ENCODE results near the gene QRICH1. TPM values are rescaled to one million over a fixed set of nuclear protein-coding genes. Genes with fewer than 3 reads are reported as not detected.
"Not testable (repeated sequence)": the region's sequence is repeated elsewhere in the genome, so short reads cannot be mapped to it uniquely, and the experiment has no call there.

QRICH1 gene
- total RNA-seq, 1 experiment from 2014 or later = 94.5 TPM

DNA sequence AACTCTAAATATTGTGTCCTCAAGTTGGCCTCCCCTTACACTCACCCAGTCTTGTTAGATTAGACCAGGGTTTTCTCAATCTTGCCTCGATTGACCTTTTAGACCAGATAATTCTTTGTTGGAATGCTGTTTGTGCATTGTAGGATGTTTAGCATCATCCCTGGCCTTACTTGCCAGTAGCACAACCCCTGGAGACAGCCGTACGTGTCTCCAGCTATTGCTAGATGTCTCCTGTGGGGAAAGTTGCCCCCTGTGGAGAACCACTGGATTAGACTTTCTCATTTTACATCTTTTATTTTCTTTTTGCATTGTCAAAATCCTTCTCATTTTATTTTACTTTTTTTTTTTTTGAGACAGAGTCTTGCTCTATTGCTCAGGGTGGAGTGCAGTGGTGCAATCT, 84.5 kb downstream of the QRICH1 start:
- no peaks in the 10 kb centered on the region for H3K27me3 ChIP-seq
- no peak overlapping the region for H3K27ac ChIP-seq
- peaks cover 14% of the 10 kb centered on the region for H3K36me3 ChIP-seq
- DNase-seq = no peak
- H3K4me1 ChIP-seq = no peaks in the 10 kb centered on the region; the same call in 1 of the 2 replicates
- H3K9me3 ChIP-seq (replicated peaks) = no peaks in the 10 kb centered on the region
- H3K4me3 ChIP-seq = no peak overlapping the region

DNA sequence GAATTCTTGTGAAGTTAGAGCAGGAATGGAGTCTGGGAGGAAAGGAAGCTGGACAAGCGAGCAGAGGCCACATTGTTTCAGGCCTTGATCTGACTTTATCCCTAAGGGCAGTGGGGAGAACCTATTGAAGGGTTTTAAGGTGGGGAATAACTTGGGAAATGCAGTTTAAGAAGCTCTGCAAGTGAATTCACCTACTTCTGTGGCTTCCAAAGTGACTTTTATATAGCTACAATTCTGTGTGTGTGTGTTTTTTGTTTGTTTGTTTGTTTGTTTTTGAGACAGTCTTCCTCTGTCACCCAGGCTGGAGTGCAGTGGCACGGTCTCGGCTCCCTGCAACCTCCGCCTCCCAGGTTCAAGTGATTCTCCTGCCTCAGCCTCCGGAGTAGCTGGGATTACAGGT, 85.2 kb downstream of the QRICH1 start:
- not testable (repeated sequence) for H3K9me3 ChIP-seq (replicated peaks); H3K36me3 ChIP-seq; H3K4me1 ChIP-seq; H3K27ac ChIP-seq; DNase-seq; H3K4me3 ChIP-seq; H3K27me3 ChIP-seq

DNA sequence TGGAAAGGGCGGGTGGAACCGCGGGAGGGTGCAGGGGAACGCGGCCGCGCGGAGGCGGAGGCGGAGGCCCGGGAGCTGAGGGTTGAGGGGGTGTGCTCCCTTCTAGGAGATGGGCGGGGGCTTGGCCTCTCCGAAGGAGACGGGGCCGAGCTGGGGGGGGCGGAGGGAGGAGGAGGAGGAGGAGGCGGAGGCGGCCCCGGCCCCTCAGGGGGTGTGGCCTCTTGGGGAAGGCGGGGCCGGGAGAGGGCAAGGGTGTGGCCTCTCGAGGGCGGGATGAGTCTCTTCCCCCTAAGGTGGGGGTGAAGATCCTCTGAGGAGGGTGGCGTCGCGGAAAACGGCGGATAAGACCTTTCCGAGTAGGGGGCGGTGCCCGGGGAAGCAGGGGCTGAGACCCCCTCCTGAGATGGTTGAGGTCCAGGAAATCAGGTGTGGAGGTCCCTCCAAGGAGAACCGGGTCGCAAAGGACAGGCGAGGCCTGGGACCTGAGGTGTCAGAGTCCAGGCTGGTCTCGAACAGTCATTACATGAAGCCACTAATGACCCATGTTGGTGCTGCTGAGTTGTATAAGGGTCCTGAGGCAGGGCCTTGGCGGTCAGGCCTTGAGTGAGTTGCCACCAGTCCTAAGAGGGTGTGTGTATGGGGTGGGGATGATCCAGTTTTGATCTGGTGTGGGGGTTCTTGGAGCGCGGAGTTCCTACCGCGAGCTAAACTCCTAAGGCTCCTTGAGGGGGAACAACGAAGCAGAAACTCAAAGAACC, 85.9 kb downstream of the QRICH1 start:
- Histone ChIP-seq H3K36me3 (peaks cover 6% of the 10 kb centered on the region; the same call in 1 of the 2 replicates), H3K4me3 (peak overlapping the region; percentile 98), H3K27ac (peak overlapping the region; percentile 90), H3K9me3 (replicated peaks) (no peaks in the 10 kb centered on the region), H3K4me1 (no peaks in the 10 kb centered on the region; the same call in 1 of the 2 replicates), H3K27me3 (no peaks in the 10 kb centered on the region)
- peak; percentile 79 to 83 for DNase-seq

DNA sequence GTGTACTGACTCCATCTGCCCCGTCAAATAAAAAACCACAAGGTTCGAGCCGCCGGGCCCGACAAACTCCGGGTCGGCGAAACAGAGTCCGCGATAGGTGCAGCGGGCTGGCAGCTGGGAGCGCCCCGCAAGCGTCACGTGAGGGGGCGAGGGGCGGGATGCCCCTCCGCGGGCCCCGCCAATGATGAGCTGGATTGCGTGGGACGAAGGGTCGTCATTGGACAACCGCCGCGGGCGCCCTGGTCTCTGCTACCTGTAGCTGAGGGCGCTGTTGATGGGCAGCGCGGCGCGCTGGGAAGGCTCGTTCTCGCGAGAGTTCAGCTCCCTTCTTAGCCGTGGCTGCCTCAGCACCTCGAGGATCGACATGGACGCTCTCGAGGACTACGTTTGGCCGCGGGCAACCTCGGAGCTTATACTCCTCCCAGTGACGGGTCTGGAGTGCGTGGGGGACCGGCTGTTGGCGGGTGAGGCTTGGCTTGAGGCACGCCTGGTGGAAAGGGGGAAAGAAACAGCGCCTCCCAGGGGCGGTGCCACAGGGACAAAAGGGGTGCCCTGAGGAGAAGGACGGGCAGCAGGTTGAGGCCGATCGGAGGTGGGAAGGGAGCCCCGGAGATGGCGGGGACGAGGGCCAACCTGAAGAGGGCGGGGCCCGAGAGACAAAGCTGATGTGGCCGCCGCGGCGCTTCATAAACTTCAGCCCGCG, 86.7 kb downstream of the QRICH1 start, which contains the start of gene WDR6:
Gene WDR6 (plus strand): TSS at position 324 of the 703 bp plus-strand sequence. CDS start 41 bp downstream, at position 365.
- Histone ChIP-seq H3K9me3 (replicated peaks) (no peaks in the 10 kb centered on the region), H3K36me3 (peaks cover 6% of the 10 kb centered on the region; the same call in 1 of the 2 replicates), H3K4me3 (peak within 1 kb of the TSS; percentile 98), H3K4me1 (no peaks in the 10 kb centered on the region; the same call in 1 of the 2 replicates), H3K27me3 (no peaks in the 10 kb centered on the region), H3K27ac (peak within 1 kb of the TSS; percentile 90)
- peak; percentile 97 to 98 for DNase-seq

DNA sequence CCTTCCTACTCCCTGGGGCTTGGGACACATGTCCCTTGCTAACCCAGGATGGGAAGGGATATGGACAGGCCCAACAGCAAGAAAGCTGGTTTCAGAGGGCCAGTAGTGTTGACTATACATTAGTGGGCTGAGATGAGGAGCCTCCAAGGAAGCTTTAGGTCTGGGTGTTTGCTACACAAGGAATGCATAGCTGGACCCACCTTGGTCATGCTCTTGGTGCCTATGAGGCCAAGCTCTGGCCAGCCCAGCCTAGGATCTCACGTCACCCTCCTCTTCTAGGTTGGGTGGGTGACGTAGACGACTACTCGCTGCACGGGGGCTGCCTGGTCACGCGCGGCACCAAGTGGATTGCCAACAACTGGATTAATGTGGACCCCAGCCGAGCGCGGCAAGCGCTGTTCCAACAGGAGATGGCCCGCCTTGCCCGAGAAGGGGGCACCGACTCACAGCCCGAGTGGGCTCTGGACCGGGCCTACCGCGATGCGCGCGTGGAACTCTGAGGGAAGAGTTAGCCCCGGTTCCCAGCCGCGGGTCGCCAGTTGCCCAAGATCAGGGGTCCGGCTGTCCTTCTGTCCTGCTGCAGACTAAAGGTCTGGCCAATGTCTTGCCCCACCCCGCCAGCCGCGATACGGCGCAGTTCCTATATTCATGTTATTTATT, 87.3 kb downstream of the QRICH1 start:
- Histone ChIP-seq H3K4me3 (peak overlapping the region; percentile 98), H3K27ac (peak overlapping the region; percentile 90), H3K9me3 (replicated peaks) (no peaks in the 10 kb centered on the region), H3K27me3 (no peaks in the 10 kb centered on the region), H3K4me1 (no peaks in the 10 kb centered on the region; the same call in 1 of the 2 replicates), H3K36me3 (peaks cover 2% of the 10 kb centered on the region; the same call in 1 of the 2 replicates)
- peak in 1 of 2 experiments; percentile 20 for DNase-seq

DNA sequence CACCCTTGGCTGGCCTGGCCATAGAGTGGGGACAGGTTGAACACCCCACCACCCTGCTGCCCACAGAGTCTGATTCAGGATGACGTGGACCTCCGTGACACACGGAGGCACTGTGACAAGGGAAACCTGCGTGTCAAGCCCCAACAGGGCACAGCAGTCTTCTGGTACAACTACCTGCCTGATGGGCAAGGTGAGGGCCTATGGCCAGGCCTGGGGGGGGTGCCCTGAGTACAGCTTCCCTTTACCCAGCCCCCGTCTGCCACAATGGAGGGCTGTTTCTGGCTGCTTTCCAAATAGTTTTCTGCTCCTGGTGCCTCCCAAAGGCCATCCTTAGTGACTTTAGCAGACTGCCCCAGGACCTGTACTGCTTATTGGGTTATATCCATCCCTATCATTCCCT, 87.9 kb downstream of the QRICH1 start:
- Histone ChIP-seq H3K4me3 (peak overlapping the region; percentile 98), H3K36me3 (peaks cover 2% of the 10 kb centered on the region; the same call in 1 of the 2 replicates), H3K27ac (no peak overlapping the region), H3K9me3 (replicated peaks) (no peaks in the 10 kb centered on the region), H3K4me1 (no peaks in the 10 kb centered on the region; the same call in 1 of the 2 replicates), H3K27me3 (no peaks in the 10 kb centered on the region)
- no peak for DNase-seq

DNA sequence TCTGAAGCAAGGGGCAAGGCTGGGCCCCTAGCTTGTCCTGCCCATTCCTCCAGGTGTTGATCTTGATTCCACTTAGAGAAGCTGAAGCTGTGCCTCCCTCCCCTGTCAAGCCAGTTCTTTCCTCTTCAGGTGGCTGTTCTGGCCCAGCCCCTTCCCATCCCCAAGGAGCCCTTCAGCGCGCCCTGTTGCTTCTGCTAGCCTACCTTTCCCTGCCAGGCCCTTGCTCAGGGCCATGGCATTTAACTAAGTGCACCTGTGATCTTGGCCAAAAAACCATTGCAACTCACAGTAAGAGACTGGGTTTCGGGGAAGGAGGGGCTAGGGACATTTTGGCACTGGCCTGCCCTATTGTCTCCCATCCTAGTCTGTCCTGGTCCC, 88.6 kb downstream of the QRICH1 start:
- H3K4me3 ChIP-seq = no peak overlapping the region
- peaks cover 2% of the 10 kb centered on the region; the same call in 1 of the 2 replicates for H3K36me3 ChIP-seq
- DNase-seq = no peak

DNA sequence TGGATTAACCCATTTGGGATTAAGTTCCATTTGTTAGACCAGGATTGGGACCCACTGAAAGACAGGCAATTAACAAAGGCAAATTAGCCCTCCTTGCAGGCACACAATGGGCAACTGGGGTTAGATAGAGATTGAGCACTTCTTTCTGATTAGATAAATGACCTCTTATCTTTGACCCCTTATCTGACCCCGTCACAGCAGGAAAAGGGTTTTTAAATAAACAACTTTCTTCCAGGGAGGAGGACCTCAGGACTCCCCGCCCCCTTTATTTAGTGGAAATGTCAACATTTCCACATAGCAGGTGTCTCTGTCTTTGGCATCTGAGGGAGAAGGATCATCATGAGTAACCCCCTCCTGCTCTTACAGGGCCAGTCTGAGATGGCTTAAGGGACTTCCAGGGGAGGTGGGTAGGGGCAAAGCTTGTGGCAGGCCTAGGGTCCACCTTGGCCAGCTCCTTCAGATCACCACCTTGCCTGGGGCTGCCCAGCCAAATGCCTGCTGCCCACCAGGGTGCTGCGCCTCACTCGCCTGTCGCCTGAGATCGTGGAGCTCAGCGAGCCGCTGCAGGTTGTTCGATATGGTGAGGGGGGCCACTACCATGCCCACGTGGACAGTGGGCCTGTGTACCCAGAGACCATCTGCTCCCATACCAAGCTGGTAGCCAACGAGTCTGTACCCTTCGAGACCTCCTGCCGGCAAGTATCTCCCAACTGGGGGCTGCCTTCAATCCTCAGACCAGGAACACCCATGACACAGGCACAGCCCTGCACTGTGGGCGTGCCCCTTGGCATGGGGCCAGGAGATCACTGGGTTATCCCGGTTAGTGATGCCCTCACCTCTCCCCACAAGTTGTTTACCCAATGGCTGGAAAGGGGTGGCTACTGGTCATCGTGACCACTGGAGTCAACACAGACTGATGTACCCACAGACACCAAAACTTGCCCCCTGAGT, 89.2 kb downstream of the QRICH1 start:
- no peak overlapping the region for H3K4me3 ChIP-seq
- no peaks in the 10 kb centered on the region; the same call in 1 of the 2 replicates for H3K4me1 ChIP-seq
- no peaks in the 10 kb centered on the region for H3K9me3 ChIP-seq (replicated peaks)
- no peak for DNase-seq
- H3K36me3 ChIP-seq = peaks cover 2% of the 10 kb centered on the region; the same call in 1 of the 2 replicates
- no peaks in the 10 kb centered on the region for H3K27me3 ChIP-seq
- no peak overlapping the region for H3K27ac ChIP-seq

More for the DNA sequence above, 88.6 kb downstream of the QRICH1 start:
- no peaks in the 10 kb centered on the region for H3K9me3 ChIP-seq (replicated peaks)
- H3K4me1 ChIP-seq = no peaks in the 10 kb centered on the region; the same call in 1 of the 2 replicates
- H3K27me3 ChIP-seq = no peaks in the 10 kb centered on the region
- no peak overlapping the region for H3K27ac ChIP-seq

DNA sequence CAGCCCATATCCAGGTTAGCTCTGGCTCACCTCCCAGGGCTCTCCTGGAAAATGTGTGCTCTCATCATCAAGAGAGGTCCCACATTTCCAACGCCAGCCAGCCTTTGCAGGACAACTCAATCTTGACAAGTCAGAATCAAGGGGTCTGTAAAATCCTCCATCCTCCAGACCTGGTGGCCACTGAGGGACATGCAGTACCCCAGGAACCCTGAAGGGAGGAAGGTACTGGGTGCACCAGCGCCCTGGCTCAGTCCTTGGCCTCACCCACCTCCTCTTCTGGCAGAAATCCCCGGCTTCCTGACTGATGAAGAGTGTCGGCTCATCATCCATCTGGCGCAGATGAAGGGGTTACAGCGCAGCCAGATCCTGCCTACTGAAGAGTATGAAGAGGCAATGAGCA, 92.7 kb downstream of the QRICH1 start:
- H3K27me3 ChIP-seq = no peaks in the 10 kb centered on the region
- no peak for DNase-seq
- H3K27ac ChIP-seq = no peak overlapping the region
- H3K36me3 ChIP-seq = no peaks in the 10 kb centered on the region
- H3K4me3 ChIP-seq = no peak overlapping the region
- no peaks in the 10 kb centered on the region for H3K9me3 ChIP-seq (replicated peaks)
- no peaks in the 10 kb centered on the region; the same call in 1 of the 2 replicates for H3K4me1 ChIP-seq

DNA sequence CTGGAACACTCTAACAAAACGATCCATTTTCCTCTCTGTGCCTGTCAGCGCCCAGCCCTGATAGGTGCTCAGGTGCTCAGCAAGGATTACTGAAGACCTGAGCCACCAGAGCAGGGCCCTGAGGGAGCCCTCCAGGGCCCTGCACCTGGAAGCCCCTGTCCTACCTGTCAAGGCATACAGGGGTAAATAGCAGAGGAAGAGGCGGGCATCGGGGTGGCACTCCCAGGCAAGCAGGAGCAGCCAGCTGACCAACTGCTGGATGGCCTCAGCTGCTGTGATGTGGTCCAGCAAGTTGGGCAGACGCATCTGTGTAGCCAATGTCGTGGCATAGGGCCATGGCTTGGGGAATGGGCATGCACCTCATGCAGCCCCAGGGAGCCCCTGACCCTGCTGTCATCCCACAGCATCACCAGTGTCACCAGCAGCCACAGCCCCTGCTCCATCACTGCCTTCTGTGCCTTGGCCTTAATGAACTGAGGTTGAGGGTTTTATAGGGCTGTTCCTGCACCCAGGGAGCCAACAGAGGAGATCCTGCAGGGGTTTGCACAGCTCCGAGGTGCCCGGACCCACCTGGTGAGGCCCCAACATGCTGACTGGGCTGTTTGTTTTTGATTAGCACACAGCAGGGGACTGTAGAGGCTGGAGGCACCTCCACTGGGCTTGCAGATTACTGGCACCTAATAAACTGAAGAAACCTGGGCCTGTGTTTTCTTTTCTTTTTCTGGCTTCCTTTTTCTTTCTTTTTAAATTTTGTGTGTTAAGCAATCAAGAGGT, 94.6 kb downstream of the QRICH1 start:
- no peak for DNase-seq
- H3K36me3 ChIP-seq = no peaks in the 10 kb centered on the region
- no peak overlapping the region for H3K27ac ChIP-seq
- no peaks in the 10 kb centered on the region for H3K9me3 ChIP-seq (replicated peaks)
- no peaks in the 10 kb centered on the region for H3K4me1 ChIP-seq
- H3K27me3 ChIP-seq = no peaks in the 10 kb centered on the region
- no peak overlapping the region for H3K4me3 ChIP-seq

DNA sequence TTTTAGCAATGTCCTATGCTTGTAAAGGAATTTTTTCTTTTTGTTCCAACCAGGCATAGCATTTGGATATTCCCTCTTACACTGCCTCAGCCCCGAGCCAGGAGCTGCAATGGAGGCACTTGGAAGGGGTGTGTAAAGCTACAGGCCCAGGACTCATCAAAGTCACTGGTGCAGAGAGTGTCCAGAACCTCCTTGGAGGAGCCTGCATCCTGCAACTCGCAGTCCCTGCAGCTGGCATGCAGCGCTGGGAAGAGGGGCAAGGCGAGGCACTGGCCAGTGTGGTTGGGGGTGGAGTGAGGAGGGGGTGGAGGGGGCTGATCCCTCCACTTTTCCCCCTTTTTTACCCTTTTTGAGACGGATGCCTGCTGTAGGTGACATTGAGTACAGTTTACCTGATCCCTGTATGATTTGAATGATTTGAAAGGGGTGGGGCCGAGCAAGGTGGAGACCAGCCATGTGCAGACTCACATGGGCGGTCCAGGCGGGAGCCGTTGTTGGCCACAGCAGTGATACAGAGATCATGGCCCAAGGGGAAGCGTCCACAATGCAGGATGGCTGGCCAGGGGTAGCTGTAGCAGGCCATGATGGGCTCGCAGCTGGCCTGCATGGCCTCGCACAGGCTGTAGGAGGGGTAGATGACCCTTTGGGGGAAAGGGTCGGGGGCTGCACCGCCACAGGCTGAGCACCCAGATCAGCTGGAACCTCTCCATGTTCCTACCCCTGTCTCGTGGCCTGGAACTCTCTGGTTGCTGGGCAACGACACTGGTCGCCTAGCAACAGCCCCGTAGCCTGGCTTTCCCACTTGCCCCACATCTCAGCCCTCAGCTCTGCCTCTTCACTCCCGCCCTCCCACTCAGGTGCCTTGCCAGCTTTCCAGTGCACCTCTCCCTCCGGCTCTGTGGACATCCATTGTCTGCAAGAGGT, 95.9 kb downstream of the QRICH1 start:
- no peak for DNase-seq
- Histone ChIP-seq H3K27ac (no peak overlapping the region), H3K27me3 (no peaks in the 10 kb centered on the region), H3K9me3 (replicated peaks) (no peaks in the 10 kb centered on the region), H3K4me3 (no peak overlapping the region), H3K36me3 (no peaks in the 10 kb centered on the region), H3K4me1 (no peaks in the 10 kb centered on the region)

DNA sequence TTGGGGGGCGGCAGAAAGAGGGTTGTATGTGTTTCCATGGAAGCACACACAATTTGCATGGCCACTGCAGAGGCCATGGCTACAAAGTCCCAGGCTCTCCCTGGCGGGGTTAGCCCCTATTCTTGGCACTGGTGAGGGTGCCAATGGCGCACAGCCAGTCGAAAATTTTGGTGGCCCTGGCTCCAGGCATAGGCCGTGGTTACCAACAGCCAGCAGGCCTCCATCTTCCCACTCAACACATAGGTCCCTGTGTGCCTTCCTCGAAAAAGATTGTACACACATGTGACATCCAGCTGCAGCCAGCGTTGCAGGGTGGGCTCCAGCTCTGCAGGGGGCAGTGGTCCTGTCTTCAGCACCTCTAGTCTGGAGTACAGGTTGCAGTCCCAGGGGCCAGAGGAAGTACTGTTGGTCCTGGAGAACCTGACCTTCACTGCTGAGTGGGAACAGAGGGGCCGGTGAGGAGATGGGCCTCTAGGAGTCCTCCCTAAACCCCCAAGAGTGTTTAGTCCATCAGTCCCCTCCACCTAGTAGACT, 96.7 kb downstream of the QRICH1 start:
- DNase-seq = no peak
- Histone ChIP-seq H3K36me3 (no peaks in the 10 kb centered on the region), H3K27me3 (no peaks in the 10 kb centered on the region), H3K27ac (no peak overlapping the region), H3K4me3 (no peak overlapping the region), H3K9me3 (replicated peaks) (no peaks in the 10 kb centered on the region), H3K4me1 (no peaks in the 10 kb centered on the region)
